GM15510 (cell line): ENCODE results near the gene MRPL55.

Experiments
- POLR2A ChIP-seq: IDR thresholded peaks from 3 replicates; pipeline ENCODE4 v1.6.1; 2011; ENCODE audit warnings: borderline replicate concordance; ENCODE audit not compliant: insufficient read length; ENCODE audit errors: extremely low read depth

MRPL55 gene

GRCh38 chr1:228150461-228151179 lies 41.5 kb upstream of the MRPL55 start:
- TF ChIP-seq POLR2A = peak; percentile 6

DNA sequence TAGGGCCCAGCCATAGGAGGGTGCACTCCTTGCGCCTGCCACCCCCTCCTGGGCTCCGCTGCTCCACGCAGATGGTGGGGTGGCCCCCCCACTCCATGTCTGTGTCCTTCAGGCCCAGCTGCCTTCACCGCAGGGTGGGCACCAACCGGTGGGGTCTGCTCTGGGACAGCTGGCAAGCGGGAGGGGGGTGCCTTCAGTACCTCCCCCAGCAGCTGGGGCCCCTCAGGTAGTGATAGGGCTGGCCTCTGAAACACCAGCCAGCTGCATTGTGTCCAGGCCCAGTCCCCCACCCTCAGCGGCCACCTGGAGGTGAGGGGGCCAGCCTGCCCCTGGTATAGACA lies 41.0 kb upstream of the MRPL55 start:
- TF ChIP-seq POLR2A = peak; percentile 4

GRCh38 chr1:228149406-228150119 lies 40.5 kb upstream of the MRPL55 start, which contains the start of gene GJC2:
Gene GJC2 (plus strand): TSS chr1:228149930. CDS start chr1:228157759, 7,829 bp downstream.
- TF ChIP-seq POLR2A = no peak

GRCh38 chr1:228148935-228149405 lies 39.9 kb upstream of the MRPL55 start:
- TF ChIP-seq POLR2A = no peak

- TF ChIP-seq POLR2A = no peak
These were observed 39.2 kb upstream of the MRPL55 start for GRCh38 chr1:228148196-228148861.

DNA sequence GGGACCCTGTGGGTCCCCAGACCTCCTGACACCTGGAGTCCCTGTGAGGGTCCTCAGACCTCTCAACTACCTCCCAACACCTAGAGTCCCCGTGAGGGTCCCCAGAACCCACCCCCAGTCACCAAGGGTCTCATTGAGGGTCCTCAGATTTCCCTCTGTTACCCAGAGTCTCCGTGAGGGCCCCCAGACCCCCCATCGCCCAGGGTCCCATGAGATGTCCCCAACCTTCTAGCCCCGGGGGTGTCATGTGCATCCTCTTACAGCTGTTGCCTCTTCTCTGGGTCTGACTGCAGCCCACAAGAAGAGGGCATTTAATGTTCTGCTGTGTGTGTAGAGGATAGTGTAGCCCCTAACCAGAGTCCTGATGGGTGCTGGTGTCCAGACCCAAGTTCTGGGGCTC lies 38.7 kb upstream of the MRPL55 start:
- TF ChIP-seq POLR2A = no peak

DNA sequence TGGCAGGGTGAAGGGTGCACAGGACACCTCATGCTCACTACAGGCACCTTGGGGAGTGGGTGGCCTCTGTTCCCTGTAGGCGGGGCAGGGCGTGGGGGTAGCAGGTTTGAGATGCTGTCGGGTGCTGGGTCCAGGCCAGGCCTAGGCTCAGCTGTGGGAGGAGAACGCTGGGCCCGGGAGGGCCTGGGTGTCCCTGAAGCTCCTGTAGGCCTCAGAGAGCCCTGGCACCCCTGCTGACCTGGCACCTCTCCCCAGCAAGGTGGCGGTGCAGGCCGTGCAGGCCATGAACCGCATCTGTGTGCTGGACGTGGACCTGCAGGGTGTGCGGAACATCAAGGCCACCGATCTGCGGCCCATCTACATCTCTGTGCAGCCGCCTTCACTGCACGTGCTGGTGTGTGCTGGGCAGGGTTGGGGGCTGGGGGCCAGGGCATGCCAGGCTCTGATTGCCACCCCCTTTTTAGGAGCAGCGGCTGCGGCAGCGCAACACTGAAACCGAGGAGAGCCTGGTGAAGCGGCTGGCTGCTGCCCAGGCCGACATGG lies 38.1 kb upstream of the MRPL55 start:
- TF ChIP-seq POLR2A = no peak

DNA sequence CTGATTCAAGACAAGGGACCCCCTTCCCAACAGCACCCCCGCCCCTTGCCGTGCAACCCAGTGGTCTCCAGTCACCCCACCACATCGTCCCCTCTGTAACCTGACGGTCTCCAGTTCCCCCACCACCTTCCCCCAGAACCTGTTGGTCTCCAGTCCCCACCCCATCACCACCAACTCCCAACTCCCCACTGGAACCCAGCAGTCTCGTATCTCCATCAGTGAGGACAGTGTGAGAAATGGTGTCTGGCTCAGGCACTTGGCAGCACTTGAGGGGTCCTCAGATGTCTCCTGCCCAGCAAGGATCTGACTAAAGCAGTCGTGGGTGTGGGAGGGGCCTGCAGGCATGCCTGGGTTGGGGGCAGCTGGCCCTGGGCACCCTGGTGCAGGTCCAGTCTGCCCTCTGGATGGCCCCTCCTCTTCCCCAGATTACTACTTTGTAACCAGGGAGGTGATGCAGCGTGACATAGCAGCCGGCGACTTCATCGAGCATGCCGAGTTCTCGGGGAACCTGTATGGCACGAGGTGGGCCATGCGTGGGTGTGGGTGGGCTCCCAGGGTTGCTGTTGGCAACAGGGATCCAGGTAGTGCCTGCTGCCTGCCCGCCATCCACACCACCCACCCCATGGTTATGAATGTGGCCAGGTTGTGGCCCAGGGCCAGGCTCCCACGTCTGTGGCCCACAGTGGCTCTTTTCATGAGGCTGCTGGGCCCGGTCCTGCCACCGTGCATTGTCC lies 37.5 kb upstream of the MRPL55 start:
- no peak for TF ChIP-seq POLR2A

DNA sequence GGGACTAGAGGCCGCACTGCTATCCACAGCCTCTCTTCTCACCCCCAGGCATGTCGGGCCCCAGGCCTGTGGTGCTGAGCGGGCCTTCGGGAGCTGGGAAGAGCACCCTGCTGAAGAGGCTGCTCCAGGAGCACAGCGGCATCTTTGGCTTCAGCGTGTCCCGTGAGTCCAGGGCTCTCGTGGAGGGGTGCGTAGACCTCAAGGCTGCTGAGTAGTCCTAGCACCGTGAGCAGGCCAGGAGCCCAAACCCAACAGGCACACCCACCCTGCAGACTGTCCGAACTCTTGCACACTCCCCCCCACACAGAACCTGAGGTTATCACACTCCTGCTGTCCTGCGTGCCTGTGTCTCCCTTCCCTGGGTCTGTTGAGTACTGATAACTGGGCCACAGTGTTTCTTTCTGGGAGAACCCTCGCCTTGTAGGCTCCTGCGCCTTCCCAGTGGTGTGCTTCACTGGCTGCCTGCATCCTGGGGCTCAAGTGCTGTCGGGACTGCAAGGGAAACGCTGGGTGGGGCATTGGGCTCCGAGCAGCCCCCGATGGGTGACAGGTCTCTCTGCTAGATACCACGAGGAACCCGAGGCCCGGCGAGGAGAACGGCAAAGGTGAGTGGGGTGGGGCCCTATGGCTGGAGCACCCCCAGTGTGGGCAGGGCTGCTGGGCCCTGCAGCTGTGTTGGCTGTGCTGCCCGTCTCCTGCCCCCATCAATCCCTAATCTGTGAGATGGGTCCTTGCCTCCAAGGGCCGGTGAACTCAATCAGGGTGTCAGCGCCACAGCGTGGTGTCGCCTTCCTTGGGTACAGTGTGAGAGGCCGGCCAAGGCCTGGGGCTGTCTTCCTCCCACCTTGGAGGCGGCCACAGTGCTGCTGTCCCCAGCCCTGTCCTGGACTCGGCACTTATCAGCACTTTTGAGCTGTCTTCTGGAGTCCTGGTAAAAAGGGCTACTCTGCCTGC lies 36.6 kb upstream of the MRPL55 start:
- TF ChIP-seq POLR2A = no peak

DNA sequence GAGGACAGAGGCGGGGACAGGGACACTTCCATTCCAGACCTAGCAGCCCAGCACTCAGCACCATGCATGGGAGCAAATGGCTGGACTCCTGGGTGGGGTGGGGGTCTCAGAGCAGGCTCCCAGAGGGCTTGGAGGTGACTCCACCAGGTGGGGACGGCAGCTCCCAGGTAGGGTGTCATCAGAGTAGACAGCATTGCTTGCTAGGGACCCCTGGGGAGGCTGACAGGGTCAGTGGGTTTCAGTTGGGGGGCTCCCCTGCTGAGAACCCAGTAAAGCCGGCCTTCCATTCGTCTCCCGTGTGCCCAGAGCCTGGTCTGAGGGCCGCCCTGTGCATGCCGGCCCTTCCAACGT lies 35.9 kb upstream of the MRPL55 start:
- TF ChIP-seq POLR2A = no peak

DNA sequence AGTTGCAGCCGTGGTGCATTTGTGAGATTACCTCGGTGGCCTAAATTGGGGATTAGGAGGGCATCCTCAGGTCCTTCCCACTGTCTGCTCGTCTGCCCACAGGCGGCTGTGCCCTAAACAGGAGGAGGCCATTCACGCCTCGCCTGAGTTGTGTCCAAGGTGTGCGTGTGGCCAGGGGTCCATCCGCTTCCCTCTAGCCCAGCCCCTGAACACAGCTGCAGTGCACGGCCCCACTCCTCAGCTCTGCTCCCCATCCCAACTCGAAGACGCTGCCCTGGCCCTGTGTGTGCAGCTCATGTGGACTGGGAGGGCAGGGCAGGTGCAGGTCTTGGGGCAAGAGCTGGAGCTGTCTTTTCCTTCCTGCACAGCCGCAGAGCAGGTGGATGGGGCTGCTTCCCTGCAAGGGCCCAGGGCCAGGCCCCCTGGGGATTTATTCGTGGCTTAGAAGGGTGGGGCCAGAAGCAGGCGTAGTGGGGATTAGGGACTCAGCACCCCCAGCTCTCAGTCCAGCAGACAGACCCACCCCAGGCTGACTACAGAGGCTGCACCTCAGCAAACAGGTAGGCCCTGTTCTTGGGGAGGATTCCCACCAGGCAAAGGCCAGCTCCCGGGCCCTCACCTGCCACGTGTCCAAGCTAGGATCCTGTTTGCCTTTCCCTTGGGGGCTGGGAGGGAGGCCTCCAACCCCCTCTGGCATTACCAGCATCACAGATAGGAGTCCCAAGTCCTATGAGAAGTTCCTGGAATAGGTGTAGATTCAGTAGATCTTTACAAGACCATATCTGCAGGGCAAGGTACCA lies 35.3 kb upstream of the MRPL55 start:
- no peak for TF ChIP-seq POLR2A

DNA sequence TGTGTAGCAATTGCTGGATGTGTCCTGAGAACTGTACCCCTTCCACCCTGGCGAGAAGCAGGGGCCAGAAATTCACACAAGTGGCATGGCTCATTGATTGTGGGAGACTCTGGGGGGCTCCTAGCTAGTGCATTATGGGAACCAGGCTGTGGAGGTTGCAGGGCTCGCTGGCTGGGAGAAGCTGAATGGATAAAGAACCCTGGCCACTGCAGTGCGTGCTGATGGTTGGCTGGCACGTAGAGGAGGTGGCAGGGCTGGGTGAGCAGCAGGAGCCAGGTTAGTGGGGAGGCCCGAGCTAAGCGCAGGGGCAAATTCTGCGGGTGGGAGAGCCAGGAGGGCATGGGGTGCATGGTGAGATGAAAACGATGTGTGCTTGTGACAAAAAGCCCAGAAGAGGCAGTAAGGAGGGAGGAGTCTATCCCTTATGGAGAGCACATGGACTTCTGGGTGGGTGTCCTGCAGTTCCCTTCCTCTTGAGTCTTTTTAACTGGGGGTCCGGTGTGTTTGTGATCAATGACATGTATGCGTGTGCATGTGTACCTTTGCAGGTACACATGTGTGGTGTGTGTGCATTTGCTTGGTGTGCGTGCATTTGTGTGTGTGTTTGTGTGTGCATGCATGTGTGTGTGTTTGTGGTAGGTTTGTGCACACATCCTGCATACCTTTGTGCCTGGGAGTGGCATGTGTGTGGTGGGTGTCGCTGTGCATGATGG lies 34.5 kb upstream of the MRPL55 start:
- no peak for TF ChIP-seq POLR2A
